ENCODE measurements around the gene CAMK1G. TPM values are rescaled to one million over a fixed set of nuclear protein-coding genes. Genes with fewer than 3 reads are reported as not detected.
A peak's percentile ranks its signal among the peaks of the same experiment; 100 is the strongest.

The CAMK1G gene
- total and polyA plus RNA-seq, 4 donors, result 0.63 to 0.72 TPM; not detected in 2

- Histone ChIP-seq H3K4me1 (ENCODE audit: control insufficient read depth in 1 of 2, insufficient read depth in 2 of 2, low read length in 2 of 2) (no peaks in the 10 kb centered on the region), H3K27ac (ENCODE audit: low read depth in 1 of 2, low read length in 2 of 2) (no peak overlapping the region), H3K27me3 (ENCODE audit: control insufficient read depth in 1 of 2, insufficient read depth in 2 of 2, low read length in 1 of 2) (no peaks in the 10 kb centered on the region), H3K4me3 (ENCODE audit: low read length in 2 of 2) (no peak overlapping the region), H3K36me3 (ENCODE audit: control insufficient read depth in 1 of 2, insufficient read depth in 2 of 2, low read length in 1 of 2) (no peaks in the 10 kb centered on the region), H3K9me3 (ENCODE audit: control insufficient read depth, low read length) (no peaks in the 10 kb centered on the region)
- ATAC-seq (ENCODE audit: low FRiP score) (no peak), DNase-seq (no peak)
- intact Hi-C loops (cut with DNase I), result no loop called here
- WGBS, 2 donors, result 86 to 87% methylated on average over 6 of the region's 6 CpGs
Measured at GRCh38 chr1:209589863-209590262, 6.3 kb downstream of the CAMK1G start.

- H3K27ac ChIP-seq (ENCODE audit: low read depth in 1 of 2, low read length in 2 of 2), result no peak overlapping the region
- WGBS, 2 donors, result 35 to 52% methylated on average over 6 of the region's 6 CpGs
- intact Hi-C loops (cut with DNase I), result no loop called here
- peak; percentile 49 for ATAC-seq (ENCODE audit: low FRiP score)
- no peak for DNase-seq
- H3K27me3 ChIP-seq (ENCODE audit: control insufficient read depth in 1 of 2, insufficient read depth in 2 of 2, low read length in 1 of 2), result no peaks in the 10 kb centered on the region
- H3K9me3 ChIP-seq (ENCODE audit: control insufficient read depth, low read length), result no peaks in the 10 kb centered on the region
- no peaks in the 10 kb centered on the region for H3K4me1 ChIP-seq (ENCODE audit: control insufficient read depth in 1 of 2, insufficient read depth in 2 of 2, low read length in 2 of 2)
- no peaks in the 10 kb centered on the region for H3K36me3 ChIP-seq (ENCODE audit: control insufficient read depth in 1 of 2, insufficient read depth in 2 of 2, low read length in 1 of 2)
- no peak overlapping the region for H3K4me3 ChIP-seq (ENCODE audit: low read length in 2 of 2)
Measured at GRCh38 chr1:209590405-209590804, 6.9 kb downstream of the CAMK1G start.

- H3K27ac ChIP-seq (ENCODE audit: low read depth in 1 of 2, low read length in 2 of 2), result no peak overlapping the region
- ATAC-seq (ENCODE audit: low FRiP score) (no peak), DNase-seq (no peak)
- H3K36me3 ChIP-seq (ENCODE audit: control insufficient read depth in 1 of 2, insufficient read depth in 2 of 2, low read length in 1 of 2), result no peaks in the 10 kb centered on the region
- H3K4me3 ChIP-seq (ENCODE audit: low read length in 2 of 2), result no peak overlapping the region
- H3K27me3 ChIP-seq (ENCODE audit: control insufficient read depth in 1 of 2, insufficient read depth in 2 of 2, low read length in 1 of 2), result no peaks in the 10 kb centered on the region
- intact Hi-C loops (cut with DNase I), result no loop called here
- no peaks in the 10 kb centered on the region for H3K4me1 ChIP-seq (ENCODE audit: control insufficient read depth in 1 of 2, insufficient read depth in 2 of 2, low read length in 2 of 2)
- 42 to 59% methylated on average over 2 of the region's 2 CpGs for WGBS, 2 donors
- no peaks in the 10 kb centered on the region for H3K9me3 ChIP-seq (ENCODE audit: control insufficient read depth, low read length)
Measured at GRCh38 chr1:209593747-209594146, 10.2 kb downstream of the CAMK1G start.

- WGBS, 2 donors, result 67 to 71% methylated on average over 1 of the region's 1 CpG
- ATAC-seq (ENCODE audit: low FRiP score) (no peak), DNase-seq (no peak)
- intact Hi-C loops (cut with DNase I), result no loop called here
- no peak overlapping the region for H3K4me3 ChIP-seq (ENCODE audit: low read length in 2 of 2)
- H3K9me3 ChIP-seq (ENCODE audit: control insufficient read depth, low read length), result no peaks in the 10 kb centered on the region
- no peaks in the 10 kb centered on the region for H3K4me1 ChIP-seq (ENCODE audit: control insufficient read depth in 1 of 2, insufficient read depth in 2 of 2, low read length in 2 of 2)
- no peaks in the 10 kb centered on the region for H3K27me3 ChIP-seq (ENCODE audit: control insufficient read depth in 1 of 2, insufficient read depth in 2 of 2, low read length in 1 of 2)
- H3K36me3 ChIP-seq (ENCODE audit: control insufficient read depth in 1 of 2, insufficient read depth in 2 of 2, low read length in 1 of 2), result no peaks in the 10 kb centered on the region
- H3K27ac ChIP-seq (ENCODE audit: low read depth in 1 of 2, low read length in 2 of 2), result no peak overlapping the region
Measured at GRCh38 chr1:209594440-209594839, 10.9 kb downstream of the CAMK1G start.

- intact Hi-C loops (cut with DNase I), result no loop called here
- Histone ChIP-seq H3K4me3 (ENCODE audit: low read length in 2 of 2) (no peak overlapping the region), H3K27me3 (ENCODE audit: control insufficient read depth in 1 of 2, insufficient read depth in 2 of 2, low read length in 1 of 2) (no peaks in the 10 kb centered on the region), H3K27ac (ENCODE audit: low read depth in 1 of 2, low read length in 2 of 2) (no peak overlapping the region), H3K4me1 (ENCODE audit: control insufficient read depth in 1 of 2, insufficient read depth in 2 of 2, low read length in 2 of 2) (no peaks in the 10 kb centered on the region), H3K36me3 (ENCODE audit: control insufficient read depth in 1 of 2, insufficient read depth in 2 of 2, low read length in 1 of 2) (no peaks in the 10 kb centered on the region), H3K9me3 (ENCODE audit: control insufficient read depth, low read length) (no peaks in the 10 kb centered on the region)
- no peak for ATAC-seq (ENCODE audit: low FRiP score)
- DNase-seq, result no peak
- 55 to 58% methylated on average over 9 of the region's 9 CpGs for WGBS, 2 donors
Measured at GRCh38 chr1:209595028-209595427, 11.5 kb downstream of the CAMK1G start.

- intact Hi-C loops (cut with DNase I), result no loop called here
- Histone ChIP-seq H3K9me3 (ENCODE audit: control insufficient read depth, low read length) (no peaks in the 10 kb centered on the region), H3K4me1 (ENCODE audit: control insufficient read depth in 1 of 2, insufficient read depth in 2 of 2, low read length in 2 of 2) (no peaks in the 10 kb centered on the region), H3K27ac (ENCODE audit: low read depth in 1 of 2, low read length in 2 of 2) (no peak overlapping the region), H3K4me3 (ENCODE audit: low read length in 2 of 2) (no peak overlapping the region), H3K27me3 (ENCODE audit: control insufficient read depth in 1 of 2, insufficient read depth in 2 of 2, low read length in 1 of 2) (no peaks in the 10 kb centered on the region), H3K36me3 (ENCODE audit: control insufficient read depth in 1 of 2, insufficient read depth in 2 of 2, low read length in 1 of 2) (no peaks in the 10 kb centered on the region)
- WGBS, 2 donors, result 83 to 86% methylated on average over 10 of the region's 10 CpGs
- DNase-seq (no peak), ATAC-seq (ENCODE audit: low FRiP score) (no peak)
Measured at GRCh38 chr1:209595599-209596285, 12.2 kb downstream of the CAMK1G start.

- Histone ChIP-seq H3K4me1 (ENCODE audit: control insufficient read depth in 1 of 2, insufficient read depth in 2 of 2, low read length in 2 of 2) (no peaks in the 10 kb centered on the region), H3K36me3 (ENCODE audit: control insufficient read depth in 1 of 2, insufficient read depth in 2 of 2, low read length in 1 of 2) (no peaks in the 10 kb centered on the region), H3K4me3 (ENCODE audit: low read length in 2 of 2) (no peak overlapping the region), H3K27me3 (ENCODE audit: control insufficient read depth in 1 of 2, insufficient read depth in 2 of 2, low read length in 1 of 2) (peaks cover 0 to 1% of the 10 kb centered on the region in 2 donors), H3K9me3 (ENCODE audit: control insufficient read depth, low read length) (no peaks in the 10 kb centered on the region), H3K27ac (ENCODE audit: low read depth in 1 of 2, low read length in 2 of 2) (no peak overlapping the region)
- WGBS, 2 donors, result 64 to 73% methylated on average over 2 of the region's 2 CpGs
- intact Hi-C loops (cut with DNase I), result no loop called here
- DNase-seq (no peak), ATAC-seq (ENCODE audit: low FRiP score) (no peak)
Measured at GRCh38 chr1:209597499-209597898, 14.0 kb downstream of the CAMK1G start.

- ATAC-seq (ENCODE audit: low FRiP score), result no peak
Measured at GRCh38 chr1:209598227-209598626, 14.7 kb downstream of the CAMK1G start.

GRCh38 chr1:209600541-209600940, 17.0 kb downstream of the CAMK1G start:
- intact Hi-C loops (cut with DNase I), result loop anchor here in 1 of 2 donors (10.0 kb wide), 1 partner anchor 94 kb away; no protein-coding TSS in a partner anchor
- DNase-seq (no peak), ATAC-seq (ENCODE audit: low FRiP score) (no peak)
- no peaks in the 10 kb centered on the region for H3K36me3 ChIP-seq (ENCODE audit: control insufficient read depth in 1 of 2, insufficient read depth in 2 of 2, low read length in 1 of 2)
- no peak overlapping the region for H3K4me3 ChIP-seq (ENCODE audit: low read length in 2 of 2)
- peaks cover 0 to 1% of the 10 kb centered on the region in 2 donors for H3K27me3 ChIP-seq (ENCODE audit: control insufficient read depth in 1 of 2, insufficient read depth in 2 of 2, low read length in 1 of 2)
- H3K4me1 ChIP-seq (ENCODE audit: control insufficient read depth in 1 of 2, insufficient read depth in 2 of 2, low read length in 2 of 2), result no peaks in the 10 kb centered on the region
- WGBS, 2 donors, result 78 to 82% methylated on average over 1 of the region's 1 CpG
- no peaks in the 10 kb centered on the region for H3K9me3 ChIP-seq (ENCODE audit: control insufficient read depth, low read length)
- no peak overlapping the region for H3K27ac ChIP-seq (ENCODE audit: low read depth in 1 of 2, low read length in 2 of 2)

More at GRCh38 chr1:209598227-209598626, 14.7 kb downstream of the CAMK1G start:
- no peak for DNase-seq
- intact Hi-C loops (cut with DNase I), result no loop called here
- Histone ChIP-seq H3K36me3 (ENCODE audit: control insufficient read depth in 1 of 2, insufficient read depth in 2 of 2, low read length in 1 of 2) (no peaks in the 10 kb centered on the region), H3K4me3 (ENCODE audit: low read length in 2 of 2) (no peak overlapping the region), H3K4me1 (ENCODE audit: control insufficient read depth in 1 of 2, insufficient read depth in 2 of 2, low read length in 2 of 2) (no peaks in the 10 kb centered on the region), H3K27ac (ENCODE audit: low read depth in 1 of 2, low read length in 2 of 2) (no peak overlapping the region), H3K27me3 (ENCODE audit: control insufficient read depth in 1 of 2, insufficient read depth in 2 of 2, low read length in 1 of 2) (peaks cover 0 to 1% of the 10 kb centered on the region in 2 donors), H3K9me3 (ENCODE audit: control insufficient read depth, low read length) (no peaks in the 10 kb centered on the region)
- 76 to 85% methylated on average over 1 of the region's 1 CpG for WGBS, 2 donors
